NCI-H1105 (cell line): Measurements from ENCODE around the gene NPC2.

Experiments used
- DNase-seq: peaks from one replicate; lab custom pipeline; 2025; lab: John Stamatoyannopoulos, UW

NPC2 gene

GRCh38 chr14:74519316-74520074 lies 26.4 kb upstream of the NPC2 start:
- DNase-seq = no peak

- DNase-seq = no peak
Observed at GRCh38 chr14:74518221-74518620, 25.1 kb upstream of the NPC2 start.

DNA sequence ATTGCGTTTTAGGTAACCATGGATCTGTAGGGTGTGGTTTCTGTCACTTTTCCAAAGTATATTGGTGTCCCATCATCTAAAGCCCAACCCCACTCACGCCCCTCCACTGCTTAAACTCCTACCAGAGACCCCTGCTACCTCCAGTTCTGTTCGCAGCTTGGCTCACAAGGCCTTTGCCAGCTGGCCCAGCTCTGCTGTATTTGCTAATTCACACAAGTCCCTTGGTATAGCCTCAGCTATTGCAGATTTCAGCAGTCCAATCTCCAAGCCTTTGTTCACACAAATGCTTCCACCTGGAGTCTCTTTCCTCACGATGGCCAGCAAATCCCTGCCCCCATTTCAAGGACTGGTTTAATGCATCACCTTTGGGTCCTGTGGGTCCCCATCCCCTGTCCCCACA lies 24.6 kb upstream of the NPC2 start:
- no peak for DNase-seq

DNA sequence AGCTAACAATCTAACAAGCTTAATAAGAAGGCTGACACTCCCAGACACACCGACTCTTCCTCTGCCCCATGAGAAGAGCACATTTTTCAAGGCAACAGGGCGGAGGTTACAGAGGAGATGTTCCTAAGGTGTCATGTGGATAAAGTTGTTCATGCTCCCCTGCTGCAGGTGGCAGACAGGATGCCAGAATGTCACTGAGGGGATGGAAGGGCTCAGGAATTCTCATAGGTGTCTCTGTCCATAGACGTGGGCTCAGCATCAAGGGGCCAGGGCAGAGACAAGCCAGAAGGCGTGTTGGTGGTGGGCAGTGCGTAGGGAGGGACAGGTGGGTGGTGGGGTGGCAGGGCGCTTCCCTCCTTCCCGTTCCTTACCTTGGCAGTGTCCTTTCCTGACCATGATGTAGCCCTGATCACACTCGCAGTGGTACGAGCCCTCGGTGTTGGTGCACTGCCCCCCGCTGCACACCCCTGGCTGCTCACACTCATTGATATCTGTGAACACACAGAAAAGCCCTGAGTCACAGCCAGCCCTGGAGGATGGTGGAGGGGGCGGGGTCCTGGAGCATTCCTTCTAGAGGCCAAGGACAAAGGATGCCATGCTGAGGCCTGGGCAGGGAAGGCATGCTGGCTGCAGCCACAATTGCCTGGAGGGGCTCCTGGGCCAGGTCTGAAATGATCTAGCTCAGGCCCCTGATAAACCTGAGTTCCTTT lies 23.5 kb upstream of the NPC2 start:
- DNase-seq = no peak

DNA sequence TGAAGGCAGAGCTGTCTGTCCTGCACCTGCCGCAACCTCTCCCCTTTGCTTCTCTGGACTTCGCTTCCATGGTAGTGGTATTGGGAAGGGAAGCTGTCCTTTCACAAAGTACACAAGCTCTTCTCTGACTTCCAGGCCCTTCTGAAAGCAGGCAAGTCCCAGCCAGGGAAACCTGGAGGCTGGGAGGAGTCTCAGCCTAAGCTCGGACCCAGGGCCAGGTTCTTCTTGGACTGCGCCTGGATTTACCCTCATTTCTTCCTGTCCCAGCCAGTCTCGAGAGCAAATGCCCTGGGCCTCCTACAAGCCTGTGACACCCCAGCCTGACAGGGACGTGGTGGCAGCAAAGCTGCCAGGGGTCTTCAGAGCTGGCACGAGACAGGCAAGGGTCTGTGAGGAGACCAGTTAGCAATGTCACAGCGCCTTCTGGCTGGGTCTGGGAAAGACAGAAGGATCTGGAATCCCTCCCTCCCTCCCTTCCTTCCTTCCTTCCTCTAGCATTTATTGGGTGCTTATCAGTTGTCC lies 22.8 kb upstream of the NPC2 start:
- DNase-seq = no peak

GRCh38 chr14:74514471-74514941 lies 21.4 kb upstream of the NPC2 start:
- no peak for DNase-seq

GRCh38 chr14:74511966-74512830 lies 19.1 kb upstream of the NPC2 start:
- DNase-seq = no peak

DNA sequence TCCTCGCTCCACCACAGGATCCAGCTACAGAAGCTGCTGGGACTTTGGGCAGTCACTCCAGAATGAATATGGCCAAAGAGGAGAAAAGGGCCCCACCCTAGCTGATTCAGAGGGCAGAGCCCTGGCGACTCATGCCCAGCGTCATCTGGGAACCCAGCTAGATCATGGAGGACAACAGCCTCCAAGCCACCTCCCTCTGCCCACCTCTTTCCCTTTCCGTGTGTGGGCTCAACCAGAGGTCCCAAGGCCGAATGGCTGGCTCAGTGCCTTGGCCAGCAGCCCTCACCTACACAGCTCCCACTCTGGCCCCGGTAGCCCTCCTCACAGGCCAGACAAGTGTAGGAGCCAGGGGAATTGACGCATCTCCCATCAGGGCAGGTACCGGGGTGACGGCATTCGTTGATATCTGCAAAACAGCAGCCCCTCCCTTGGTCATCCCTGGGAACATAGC lies 17.9 kb upstream of the NPC2 start:
- no peak for DNase-seq

- DNase-seq = no peak
Observed at GRCh38 chr14:74510223-74510931, 17.3 kb upstream of the NPC2 start.

DNA sequence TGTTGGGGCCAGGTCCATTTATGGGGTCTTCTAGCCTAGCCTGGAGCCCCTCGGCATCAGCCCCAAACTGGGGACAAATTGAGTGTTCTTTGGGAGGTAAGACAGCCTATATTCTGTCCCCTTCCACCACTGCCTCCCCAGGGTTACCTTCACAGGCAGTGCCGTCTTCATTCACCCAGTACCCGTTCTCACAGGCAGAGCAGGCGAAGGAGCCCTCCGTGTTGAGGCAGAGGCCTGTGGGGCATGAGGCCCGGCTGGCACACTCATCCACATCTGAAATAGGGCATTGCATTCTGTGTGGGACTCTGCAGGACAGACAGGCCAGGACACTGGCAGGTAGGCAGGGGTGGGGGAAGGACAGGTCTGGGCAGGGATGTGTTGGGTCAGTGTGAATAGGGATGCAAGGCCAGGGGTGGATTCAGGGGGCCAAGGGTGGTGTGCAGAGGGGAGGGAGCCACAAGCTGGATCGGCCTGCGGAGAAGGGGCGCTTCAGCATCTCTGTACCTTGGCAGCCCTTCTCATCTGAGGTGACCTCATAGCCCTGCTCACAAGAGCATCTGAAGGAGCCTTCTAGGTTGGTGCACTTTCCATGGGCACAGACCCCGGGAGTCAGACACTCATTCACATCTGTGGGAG lies 16.6 kb upstream of the NPC2 start:
- DNase-seq = no peak

DNA sequence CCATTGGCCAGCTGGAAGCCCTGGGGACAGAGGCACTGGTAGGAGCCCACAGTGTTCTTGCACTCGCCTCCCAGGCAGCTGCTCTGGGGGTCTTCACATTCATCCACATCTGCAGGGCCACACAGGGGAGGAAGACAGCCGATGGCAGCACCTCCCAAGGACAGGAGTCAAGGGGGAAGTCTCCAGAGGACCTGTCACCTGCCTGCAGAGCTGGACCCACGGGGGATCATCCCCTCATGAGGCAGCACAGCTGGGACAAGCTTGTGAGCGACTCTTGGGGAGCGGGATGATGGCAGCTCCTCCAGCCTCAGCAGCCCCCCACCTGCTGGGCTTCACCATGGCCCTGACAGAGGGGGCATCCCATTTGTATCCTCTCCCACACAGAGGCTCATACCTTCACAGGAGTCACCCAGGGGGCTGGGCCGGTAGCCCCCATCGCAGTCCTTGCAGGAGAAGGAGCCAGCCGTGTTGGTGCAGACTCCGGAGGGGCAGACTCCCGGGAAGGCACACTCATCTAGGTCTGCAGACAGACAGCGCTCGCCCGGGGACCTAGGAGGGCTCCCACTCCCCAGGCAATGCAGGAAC lies 15.8 kb upstream of the NPC2 start:
- no peak for DNase-seq

GRCh38 chr14:74508292-74508731 lies 15.2 kb upstream of the NPC2 start:
- no peak for DNase-seq

GRCh38 chr14:74507840-74508239 lies 14.7 kb upstream of the NPC2 start:
- DNase-seq = no peak

GRCh38 chr14:74507085-74507484 lies 14.0 kb upstream of the NPC2 start:
- no peak for DNase-seq

DNA sequence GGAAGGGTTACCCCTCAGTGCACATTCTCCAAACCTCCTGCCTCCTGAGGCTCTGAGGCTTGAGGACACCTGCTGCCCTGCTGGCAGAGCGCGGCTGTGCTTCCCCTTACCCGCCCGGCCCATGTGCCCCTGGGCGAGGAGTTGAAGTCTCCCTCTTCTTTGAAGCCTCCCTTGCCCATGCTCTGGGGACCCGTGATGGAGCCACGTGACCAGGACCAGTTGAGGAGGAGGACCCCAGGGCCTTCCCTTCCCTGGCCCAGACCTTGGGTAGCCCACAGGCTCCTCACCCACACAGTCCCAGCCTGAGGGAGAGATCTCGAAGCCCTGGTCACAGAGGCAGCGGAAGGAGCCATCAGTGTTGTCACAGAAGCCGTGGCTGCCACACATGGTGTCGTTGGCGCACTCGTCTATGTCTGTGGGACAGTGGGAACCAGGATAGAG lies 13.3 kb upstream of the NPC2 start:
- DNase-seq = no peak

DNA sequence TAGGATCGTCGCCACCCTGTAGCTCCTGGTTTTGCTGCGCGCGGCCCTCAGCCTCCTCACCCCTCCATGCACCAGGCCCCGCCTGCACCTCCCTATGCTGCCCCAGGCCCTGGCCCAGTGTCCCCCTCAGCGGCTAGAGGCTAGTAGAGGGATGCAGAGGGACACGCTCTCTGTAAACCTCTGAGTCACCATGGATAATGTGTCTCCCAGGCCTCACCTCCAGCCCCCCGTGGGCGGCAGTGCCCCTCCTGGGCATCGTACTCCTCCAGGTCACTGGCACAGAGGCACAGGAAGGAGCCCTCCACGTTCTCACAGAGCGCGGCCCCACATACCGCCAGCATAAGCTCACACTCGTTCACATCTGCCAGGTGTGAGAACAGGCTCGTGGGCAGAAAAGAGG lies 12.7 kb upstream of the NPC2 start:
- DNase-seq = no peak

DNA sequence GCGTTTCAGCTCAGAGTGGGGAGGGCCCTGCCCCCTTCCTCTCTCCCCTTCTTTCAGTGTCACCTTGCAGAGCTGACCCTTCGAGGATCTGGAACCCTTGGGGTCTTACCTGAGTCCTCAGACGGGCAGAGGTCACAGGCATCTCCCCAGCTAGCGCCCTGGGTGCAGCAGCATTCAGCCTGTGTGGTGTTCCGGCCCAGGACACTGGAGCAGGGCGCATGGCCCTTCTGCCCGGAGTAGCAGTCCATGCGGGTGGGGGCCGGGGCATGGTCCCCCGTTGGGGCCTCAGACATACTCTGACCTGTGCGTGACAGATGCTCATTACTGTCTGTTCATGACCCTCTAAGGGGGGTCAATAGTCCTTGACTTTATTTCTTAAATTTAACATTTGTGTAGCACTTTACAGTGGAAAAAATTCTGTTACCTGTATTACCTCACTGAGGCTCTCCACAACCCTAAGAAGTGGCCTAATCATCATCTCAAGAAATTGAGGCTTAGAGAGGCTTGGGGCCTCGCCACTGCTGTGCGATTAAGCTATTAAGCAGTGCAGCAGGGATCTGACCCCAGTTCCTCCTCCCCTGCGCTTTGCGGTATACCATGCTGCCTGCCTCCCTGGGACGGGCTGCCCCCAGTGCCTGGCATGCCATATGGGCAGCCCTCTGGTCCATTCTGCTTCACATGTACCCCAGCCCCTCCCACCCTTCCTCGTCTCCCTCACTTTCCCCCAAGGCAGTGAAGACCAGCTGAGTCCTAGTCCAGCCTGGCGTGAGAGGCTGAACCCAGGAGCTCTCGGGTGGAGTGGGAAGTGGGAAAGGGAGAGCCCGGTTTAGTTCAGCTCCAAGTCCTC lies 12.0 kb upstream of the NPC2 start:
- no peak for DNase-seq

DNA sequence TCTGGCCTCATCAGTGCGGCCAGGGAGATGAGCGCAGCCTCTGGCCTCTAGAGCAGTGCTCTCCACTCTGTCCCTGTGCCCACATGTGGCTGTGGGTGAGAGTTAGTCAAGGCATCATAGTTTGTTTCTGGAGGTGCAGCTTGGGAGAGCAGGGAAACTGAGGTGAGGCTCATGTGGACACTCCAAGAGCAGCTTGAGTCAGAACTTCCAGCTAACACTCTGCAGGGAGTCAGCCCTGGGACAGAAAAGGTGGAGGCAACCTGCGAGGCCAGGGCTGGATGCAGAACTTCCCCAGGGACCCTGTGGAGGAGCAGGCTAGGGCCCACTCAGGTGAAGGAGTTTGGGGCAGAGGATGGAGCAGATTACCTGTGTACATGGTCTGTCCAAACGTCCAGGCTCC lies 11.3 kb upstream of the NPC2 start:
- DNase-seq = no peak

DNA sequence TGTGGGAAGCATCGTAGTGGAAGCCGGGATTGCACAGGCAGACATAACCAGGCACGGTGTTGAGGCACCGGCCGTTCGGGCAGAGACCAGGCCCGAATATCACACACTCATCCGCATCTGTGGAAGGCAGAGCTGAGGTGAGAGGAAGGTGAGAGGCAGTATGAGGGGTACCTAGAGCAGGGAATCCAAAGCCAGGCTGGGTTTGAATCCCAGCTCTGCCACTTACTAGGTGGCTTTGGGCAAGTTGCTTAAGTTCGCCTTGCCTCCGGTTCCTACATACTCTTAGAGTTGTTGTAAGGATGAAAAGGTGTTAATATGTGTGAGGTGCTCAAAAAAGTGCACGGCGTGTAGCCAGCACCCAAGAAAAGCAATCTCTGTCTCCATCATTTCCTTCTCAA lies 10.8 kb upstream of the NPC2 start:
- DNase-seq = no peak
